ENCODE results near the gene SLC10A7. TPM values are rescaled to one million over a fixed set of nuclear protein-coding genes. Genes with fewer than 3 reads are reported as not detected.

SLC10A7 gene
- total RNA-seq, 1 donor from 2014 or later: 11.4 TPM

- Histone ChIP-seq H3K27me3 (no peaks in the 10 kb centered on the region), H3K4me3 (no peak overlapping the region), H3K4me1 (peaks cover 0 to 3% of the 10 kb centered on the region in 2 donors), H3K9me3 (no peaks in the 10 kb centered on the region), H3K27ac (no peak overlapping the region), H3K36me3 (no peaks in the 10 kb centered on the region)
- intact Hi-C loops (cut with DNase I): no loop called here
- TF ChIP-seq, protein P1, sequence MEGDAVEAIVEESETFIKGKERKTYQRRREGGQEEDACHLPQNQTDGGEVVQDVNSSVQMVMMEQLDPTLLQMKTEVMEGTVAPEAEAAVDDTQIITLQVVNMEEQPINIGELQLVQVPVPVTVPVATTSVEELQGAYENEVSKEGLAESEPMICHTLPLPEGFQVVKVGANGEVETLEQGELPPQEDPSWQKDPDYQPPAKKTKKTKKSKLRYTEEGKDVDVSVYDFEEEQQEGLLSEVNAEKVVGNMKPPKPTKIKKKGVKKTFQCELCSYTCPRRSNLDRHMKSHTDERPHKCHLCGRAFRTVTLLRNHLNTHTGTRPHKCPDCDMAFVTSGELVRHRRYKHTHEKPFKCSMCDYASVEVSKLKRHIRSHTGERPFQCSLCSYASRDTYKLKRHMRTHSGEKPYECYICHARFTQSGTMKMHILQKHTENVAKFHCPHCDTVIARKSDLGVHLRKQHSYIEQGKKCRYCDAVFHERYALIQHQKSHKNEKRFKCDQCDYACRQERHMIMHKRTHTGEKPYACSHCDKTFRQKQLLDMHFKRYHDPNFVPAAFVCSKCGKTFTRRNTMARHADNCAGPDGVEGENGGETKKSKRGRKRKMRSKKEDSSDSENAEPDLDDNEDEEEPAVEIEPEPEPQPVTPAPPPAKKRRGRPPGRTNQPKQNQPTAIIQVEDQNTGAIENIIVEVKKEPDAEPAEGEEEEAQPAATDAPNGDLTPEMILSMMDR (IDR thresholded peaks at IDR 0.05): no peak
- no peak for DNase-seq (ENCODE audit: low spot score in 2 of 2)
These were observed 191.3 kb downstream of the SLC10A7 start for GRCh38 chr4:146330392-146330791.

GRCh38 chr4:146329050-146329716 lies 192.6 kb downstream of the SLC10A7 start:
- Histone ChIP-seq H3K36me3 (no peaks in the 10 kb centered on the region), H3K27me3 (no peaks in the 10 kb centered on the region), H3K4me1 (peaks cover 0 to 2% of the 10 kb centered on the region in 2 donors), H3K27ac (no peak overlapping the region), H3K9me3 (no peaks in the 10 kb centered on the region), H3K4me3 (no peak overlapping the region)
- intact Hi-C loops (cut with DNase I): no loop called here
- no peak for DNase-seq (ENCODE audit: low spot score in 2 of 2)
- TF ChIP-seq, protein P1 (IDR thresholded peaks at IDR 0.05): no peak

DNA sequence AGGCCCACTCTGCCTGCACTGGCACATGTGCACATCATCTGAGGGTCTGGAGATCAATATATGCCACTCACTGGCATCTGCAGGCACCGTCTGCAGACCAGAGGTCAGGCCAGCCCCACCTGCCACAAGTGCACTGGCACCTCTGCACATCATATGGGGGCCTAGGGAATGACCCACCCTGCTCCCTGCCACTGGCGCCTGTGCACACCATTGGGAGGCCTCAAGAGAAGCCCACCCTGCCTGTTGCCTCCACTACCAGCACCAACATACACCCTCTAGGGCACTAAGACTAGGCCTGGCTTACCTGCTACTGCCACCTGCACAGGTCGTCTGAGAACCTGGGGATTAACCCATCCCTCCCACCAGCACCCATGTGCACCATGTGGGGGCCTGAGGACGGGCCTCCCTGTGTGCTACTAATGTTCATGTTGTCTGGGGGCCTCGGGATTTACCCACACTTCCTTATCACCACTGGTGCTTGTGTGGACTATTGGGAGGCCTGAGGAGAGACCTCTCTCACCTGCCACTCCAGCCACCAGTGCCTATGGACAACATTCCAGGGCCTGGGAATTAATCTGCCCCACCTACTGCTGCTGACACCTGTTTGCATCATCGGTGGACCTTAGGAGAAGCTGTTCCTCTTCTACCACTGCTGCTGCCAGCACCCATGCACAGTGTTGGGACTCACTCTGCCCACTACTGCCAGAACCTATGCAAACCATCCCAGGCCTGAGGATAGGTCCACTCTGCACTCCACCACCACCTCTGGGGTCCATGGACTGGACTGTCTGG lies 193.7 kb downstream of the SLC10A7 start:
- Histone ChIP-seq H3K27ac (no peak overlapping the region), H3K4me1 (peaks cover 0 to 2% of the 10 kb centered on the region in 2 donors), H3K9me3 (no peaks in the 10 kb centered on the region), H3K36me3 (no peaks in the 10 kb centered on the region), H3K4me3 (no peak overlapping the region), H3K27me3 (no peaks in the 10 kb centered on the region)
- intact Hi-C loops (cut with DNase I): no loop called here
- TF ChIP-seq, protein P1 (IDR thresholded peaks at IDR 0.05): no peak
- no peak for DNase-seq (ENCODE audit: low spot score in 2 of 2)

DNA sequence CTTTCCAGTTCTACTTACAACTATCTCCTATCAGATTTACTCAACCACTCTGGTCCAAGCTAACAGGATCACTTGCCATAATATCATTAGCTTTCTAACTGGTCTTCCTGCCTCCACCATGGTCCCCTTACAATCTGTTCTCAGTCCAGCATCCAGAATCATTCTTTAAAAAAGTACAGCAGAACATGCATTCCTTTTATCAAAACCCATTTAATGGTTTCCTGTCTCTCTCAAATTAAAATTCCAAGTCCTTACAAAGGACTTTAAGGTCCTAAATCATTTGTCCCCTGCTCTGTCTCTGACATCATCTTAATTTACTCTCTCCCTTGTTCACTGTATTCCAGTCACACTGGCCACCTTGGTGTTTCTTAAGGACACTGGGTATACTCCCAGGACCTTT lies 202.8 kb downstream of the SLC10A7 start:
- TF ChIP-seq, protein P1 (IDR thresholded peaks at IDR 0.05): no peak
- DNase-seq (ENCODE audit: low spot score in 2 of 2): no peak
- H3K4me1 ChIP-seq: no peaks in the 10 kb centered on the region
- H3K4me3 ChIP-seq: no peak overlapping the region
- intact Hi-C loops (cut with DNase I): no loop called here
- no peaks in the 10 kb centered on the region for H3K9me3 ChIP-seq
- H3K27ac ChIP-seq: no peak overlapping the region
- H3K27me3 ChIP-seq: no peaks in the 10 kb centered on the region
- no peaks in the 10 kb centered on the region for H3K36me3 ChIP-seq

DNA sequence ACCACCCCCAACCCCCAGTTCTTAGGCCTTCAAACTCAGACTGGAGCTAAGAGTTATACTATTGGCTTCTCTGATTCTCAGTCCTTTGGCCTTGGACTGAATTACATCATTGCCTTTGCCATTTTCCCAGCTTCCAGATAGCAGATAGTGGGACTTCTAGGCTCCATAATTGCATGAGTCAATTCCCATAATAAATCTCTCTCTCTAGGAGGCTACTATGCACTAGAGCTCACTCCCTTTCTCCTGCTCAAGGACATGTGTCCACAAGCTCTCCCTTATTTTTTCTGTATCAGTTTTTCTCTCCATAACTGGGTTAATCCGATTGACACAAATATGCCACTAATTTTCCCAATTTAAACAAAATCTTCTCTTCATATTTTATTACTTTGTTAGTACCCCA lies 204.0 kb downstream of the SLC10A7 start:
- TF ChIP-seq, protein P1 (IDR thresholded peaks at IDR 0.05): no peak
- H3K27me3 ChIP-seq: no peaks in the 10 kb centered on the region
- intact Hi-C loops (cut with DNase I): no loop called here
- no peaks in the 10 kb centered on the region for H3K36me3 ChIP-seq
- no peak overlapping the region for H3K4me3 ChIP-seq
- H3K4me1 ChIP-seq: no peaks in the 10 kb centered on the region
- no peak overlapping the region for H3K27ac ChIP-seq
- H3K9me3 ChIP-seq: no peaks in the 10 kb centered on the region
- DNase-seq (ENCODE audit: low spot score in 2 of 2): no peak

Data from ascending aorta (tissue), 2 donors.